ENCODE measurements around the gene GAP43. TPM values are rescaled to one million over a fixed set of nuclear protein-coding genes. Genes with fewer than 3 reads are reported as not detected.

GAP43 gene
- total RNA-seq, 1 donor from 2014 or later, result not detected

DNA sequence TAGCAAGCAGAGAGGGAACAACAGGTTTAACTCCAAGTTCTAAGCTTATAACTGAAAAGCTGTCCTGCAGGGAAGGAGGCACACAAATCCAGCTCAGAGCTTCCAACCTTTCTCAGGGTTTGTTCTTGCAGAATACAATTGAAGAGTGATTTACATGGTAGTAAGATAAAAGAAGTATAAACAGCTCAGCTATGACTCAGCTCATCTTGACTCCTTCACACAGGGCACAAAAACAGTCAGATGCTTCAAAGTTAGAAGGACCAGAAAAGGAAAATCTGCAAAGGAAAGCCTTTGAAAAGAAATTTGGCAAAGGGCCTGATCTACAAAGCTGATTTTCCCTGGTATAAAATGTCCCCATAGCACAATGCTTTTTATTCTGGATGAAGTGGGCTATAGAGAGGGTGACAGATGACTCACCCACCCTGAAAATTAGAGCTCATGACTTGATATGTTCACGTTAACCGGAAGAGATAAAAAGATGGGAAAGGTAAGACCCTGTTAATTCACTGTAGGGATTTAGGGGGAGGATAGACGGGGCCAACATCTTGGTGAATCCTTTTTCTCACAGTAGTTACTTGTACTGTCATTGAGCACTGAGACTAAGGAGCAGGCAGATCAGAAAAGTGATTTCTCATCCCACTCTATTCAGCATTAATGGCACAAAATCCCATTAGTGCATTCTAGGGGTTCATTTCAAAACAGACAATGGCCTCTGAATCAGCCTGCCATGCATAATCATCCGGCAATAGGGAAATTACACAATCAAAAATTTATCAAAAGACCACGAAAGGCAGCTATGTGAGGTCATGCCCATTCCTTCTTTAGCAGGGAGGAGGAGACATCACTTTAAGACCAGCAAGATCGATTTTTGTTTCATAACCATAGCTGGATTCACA is 143.5 kb downstream of the GAP43 start:
- peak; percentile 69 for DNase-seq (ENCODE audit: low read depth)

DNA sequence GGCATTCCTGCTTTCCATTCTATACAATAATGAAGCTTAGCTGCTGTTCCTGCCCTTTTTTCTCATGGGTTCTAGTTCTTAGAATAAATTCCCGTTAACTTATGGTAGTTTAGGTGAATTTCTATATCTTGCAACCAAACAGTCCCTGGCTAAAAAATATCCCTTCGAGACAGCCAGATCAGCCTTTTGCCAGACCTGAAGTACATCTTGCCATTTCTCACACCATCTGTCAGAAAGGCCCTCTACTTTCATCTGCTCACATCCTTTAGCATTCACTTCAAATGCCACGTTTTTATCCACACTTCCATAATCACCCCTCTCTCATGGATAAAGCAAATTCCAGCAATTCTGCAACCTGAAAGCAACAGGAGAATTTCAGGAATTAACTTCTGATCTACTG is 145.4 kb downstream of the GAP43 start:
- no peak for DNase-seq (ENCODE audit: low read depth)

Measured in renal cortical epithelial cell (primary cell).